ENCODE data around the gene EEF1A2. TPM values are rescaled to one million over a fixed set of nuclear protein-coding genes. Genes with fewer than 3 reads are reported as not detected.

EEF1A2 gene
- total RNA-seq, 1 experiment from 2014 or later = 359 TPM

GRCh38 chr20:63502671-63503172, 3.8 kb upstream of the EEF1A2 start:
- H3K4me3 Mint-ChIP-seq (ENCODE audit: low read depth, unreplicated experiment) = no peak overlapping the region
- no peak for TF ChIP-seq CTCF (IDR thresholded peaks at IDR 0.05; ENCODE audit: unreplicated experiment)
- BruUV-seq (replicated peaks) = no TSS peak
- H3K9me3 Mint-ChIP-seq (ENCODE audit: low read depth, unreplicated experiment) = peaks cover 4% of the 10 kb centered on the region
- H3K27ac Mint-ChIP-seq (ENCODE audit: unreplicated experiment) = no peak overlapping the region
- CTCF ChIA-PET = interaction anchor here (2.5 kb wide), 1 partner anchor 18 kb away, joined by 14 read pairs; the partner anchor contains the start of gene PPDPF
- no peak for DNase-seq
- intact Hi-C loops (cut with micrococcal nuclease; ENCODE audit: unreplicated experiment) = no loop called here
- H3K4me1 Mint-ChIP-seq (ENCODE audit: low read depth, unreplicated experiment) = no peaks in the 10 kb centered on the region
- H3K27me3 Mint-ChIP-seq (ENCODE audit: unreplicated experiment) = peaks cover 48% of the 10 kb centered on the region
- peaks cover 21% of the 10 kb centered on the region for H3K36me3 Mint-ChIP-seq (ENCODE audit: insufficient read depth, unreplicated experiment)

GRCh38 chr20:63501818-63502670, 3.2 kb upstream of the EEF1A2 start:
- intact Hi-C loops (cut with micrococcal nuclease; ENCODE audit: unreplicated experiment) = no loop called here

GRCh38 chr20:63500902-63501817, 2.3 kb upstream of the EEF1A2 start:
- CTCF ChIA-PET = interaction anchor here (0.6 to 2.5 kb wide), 4 partner anchors 14 to 265 kb away, joined by 3 to 14 read pairs (median 6); partner anchors contain the start of gene PPDPF
- no peak overlapping the region for H3K27ac Mint-ChIP-seq (ENCODE audit: unreplicated experiment)
- H3K27me3 Mint-ChIP-seq (ENCODE audit: unreplicated experiment) = peaks cover 33% of the 10 kb centered on the region

More at GRCh38 chr20:63501818-63502670, 3.2 kb upstream of the EEF1A2 start:
- BruUV-seq (replicated peaks) = no TSS peak
- Mint-ChIP-seq H3K27ac (ENCODE audit: unreplicated experiment) (no peak overlapping the region), H3K36me3 (ENCODE audit: insufficient read depth, unreplicated experiment) (peaks cover 28% of the 10 kb centered on the region), H3K4me3 (ENCODE audit: low read depth, unreplicated experiment) (no peak overlapping the region), H3K4me1 (ENCODE audit: low read depth, unreplicated experiment) (no peaks in the 10 kb centered on the region), H3K27me3 (ENCODE audit: unreplicated experiment) (peaks cover 41% of the 10 kb centered on the region), H3K9me3 (ENCODE audit: low read depth, unreplicated experiment) (peaks cover 4% of the 10 kb centered on the region)
- no peak for TF ChIP-seq CTCF (IDR thresholded peaks at IDR 0.05; ENCODE audit: unreplicated experiment)
- CTCF ChIA-PET = interaction anchor here (0.6 to 2.5 kb wide), 5 partner anchors 15 to 368 kb away, joined by 3 to 14 read pairs (median 6); partner anchors contain the start of gene PPDPF
- peak; percentile 54 for DNase-seq

More at GRCh38 chr20:63500902-63501817, 2.3 kb upstream of the EEF1A2 start:
- peaks cover 4% of the 10 kb centered on the region for H3K9me3 Mint-ChIP-seq (ENCODE audit: low read depth, unreplicated experiment)
- peak overlapping the region; percentile 9 for H3K4me3 Mint-ChIP-seq (ENCODE audit: low read depth, unreplicated experiment)
- no peak for DNase-seq
- no peaks in the 10 kb centered on the region for H3K4me1 Mint-ChIP-seq (ENCODE audit: low read depth, unreplicated experiment)
- BruUV-seq (replicated peaks) = no TSS peak
- intact Hi-C loops (cut with micrococcal nuclease; ENCODE audit: unreplicated experiment) = no loop called here
- H3K36me3 Mint-ChIP-seq (ENCODE audit: insufficient read depth, unreplicated experiment) = peaks cover 35% of the 10 kb centered on the region
- no peak for TF ChIP-seq CTCF (IDR thresholded peaks at IDR 0.05; ENCODE audit: unreplicated experiment)
